HepG2 (cell line): ENCODE results near the gene PLEKHA6.

Source experiments
- EZH2 ChIP-seq: conservative IDR thresholded peaks from 2 replicates; pipeline ENCODE4 v1.6.1; 2012; ENCODE audit warnings: mild to moderate bottlenecking, low read depth, low read length, moderate library complexity
- MBNL3 ChIP-seq: fragments of 250-450 bp; sonication (Bioruptor Pico); conservative IDR thresholded peaks from 2 replicates; pipeline ENCODE4 v1.8.0; 2022; ENCODE audit warnings: mild to moderate bottlenecking, inconsistent platforms
- MXI1 ChIP-seq: IDR thresholded peaks from 3 replicates; pipeline ENCODE4 v1.6.1; 2012; ENCODE audit warnings: low read depth, low read length, inconsistent platforms, borderline replicate concordance
- POGK ChIP-seq: sonication (generic); formaldehyde crosslinking; conservative IDR thresholded peaks from 2 replicates; pipeline ENCODE4 v1.8.0; 2022; ENCODE audit warnings: mild to moderate bottlenecking, moderate library complexity, missing genetic modification reagents
- ZNF274 ChIP-seq: sonication (generic); formaldehyde crosslinking; IDR thresholded peaks from 2 replicates; pipeline ENCODE4 v1.5.1; 2020; ENCODE audit warnings: mild to moderate bottlenecking, missing genetic modification reagents

GRCh38 chr1:204258213-204259115 lies 101.3 kb downstream of the PLEKHA6 start:
- TF ChIP-seq MBNL3 (no peak), EZH2 (no peak), MXI1 (no peak), POGK (CRISPR knock-in tag) (no peak), ZNF274 (CRISPR knock-in tag) (no peak)
